ENCODE measurements around the gene HMGCS1. TPM values are rescaled to one million over a fixed set of nuclear protein-coding genes. Genes with fewer than 3 reads are reported as not detected.

The HMGCS1 gene
- total and polyA plus RNA-seq, 12 donors = 15.4 to 1,290 (median 39.4) TPM

DNA sequence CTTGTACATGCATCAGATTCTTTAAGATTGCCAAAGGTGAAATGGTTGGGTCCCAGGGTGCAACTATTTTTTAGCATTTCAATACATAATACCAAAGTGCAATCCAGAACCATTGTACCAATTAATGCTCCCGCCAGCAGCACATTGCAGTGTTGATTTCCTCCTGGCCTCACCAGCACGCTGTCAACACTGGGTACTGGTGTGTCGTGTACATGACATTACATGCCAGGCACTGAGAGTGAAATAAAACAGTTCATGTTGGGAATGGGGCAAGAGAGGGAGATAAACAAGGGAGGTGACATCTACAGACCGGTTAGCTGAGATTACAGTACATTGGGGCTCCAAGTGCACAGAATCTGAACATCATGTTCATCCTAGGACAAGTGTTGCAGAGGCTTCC lies 37.8 kb downstream of the HMGCS1 start:
- TF ChIP-seq, protein P1, sequence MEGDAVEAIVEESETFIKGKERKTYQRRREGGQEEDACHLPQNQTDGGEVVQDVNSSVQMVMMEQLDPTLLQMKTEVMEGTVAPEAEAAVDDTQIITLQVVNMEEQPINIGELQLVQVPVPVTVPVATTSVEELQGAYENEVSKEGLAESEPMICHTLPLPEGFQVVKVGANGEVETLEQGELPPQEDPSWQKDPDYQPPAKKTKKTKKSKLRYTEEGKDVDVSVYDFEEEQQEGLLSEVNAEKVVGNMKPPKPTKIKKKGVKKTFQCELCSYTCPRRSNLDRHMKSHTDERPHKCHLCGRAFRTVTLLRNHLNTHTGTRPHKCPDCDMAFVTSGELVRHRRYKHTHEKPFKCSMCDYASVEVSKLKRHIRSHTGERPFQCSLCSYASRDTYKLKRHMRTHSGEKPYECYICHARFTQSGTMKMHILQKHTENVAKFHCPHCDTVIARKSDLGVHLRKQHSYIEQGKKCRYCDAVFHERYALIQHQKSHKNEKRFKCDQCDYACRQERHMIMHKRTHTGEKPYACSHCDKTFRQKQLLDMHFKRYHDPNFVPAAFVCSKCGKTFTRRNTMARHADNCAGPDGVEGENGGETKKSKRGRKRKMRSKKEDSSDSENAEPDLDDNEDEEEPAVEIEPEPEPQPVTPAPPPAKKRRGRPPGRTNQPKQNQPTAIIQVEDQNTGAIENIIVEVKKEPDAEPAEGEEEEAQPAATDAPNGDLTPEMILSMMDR (IDR thresholded peaks at IDR 0.05) = no peak
- no peak for TF ChIP-seq POLR2A (IDR thresholded peaks at IDR 0.05)
- 89 to 96% (median 92%) methylated on average over 4 of the region's 4 CpGs for WGBS, 4 donors
- H3K4me3 ChIP-seq = no peak overlapping the region
- H3K27me3 ChIP-seq = no peaks in the 10 kb centered on the region
- intact Hi-C loops (cut with DNase I) = no loop called here
- H3K36me3 ChIP-seq (replicated peaks in 1 of 2) = no peaks in the 10 kb centered on the region
- H3K4me1 ChIP-seq (replicated peaks in 1 of 2) = no peaks in the 10 kb centered on the region
- no peak overlapping the region for H3K27ac ChIP-seq
- H3K9me3 ChIP-seq (replicated peaks in 1 of 3) = no peaks in the 10 kb centered on the region
- DNase-seq = no peak

DNA sequence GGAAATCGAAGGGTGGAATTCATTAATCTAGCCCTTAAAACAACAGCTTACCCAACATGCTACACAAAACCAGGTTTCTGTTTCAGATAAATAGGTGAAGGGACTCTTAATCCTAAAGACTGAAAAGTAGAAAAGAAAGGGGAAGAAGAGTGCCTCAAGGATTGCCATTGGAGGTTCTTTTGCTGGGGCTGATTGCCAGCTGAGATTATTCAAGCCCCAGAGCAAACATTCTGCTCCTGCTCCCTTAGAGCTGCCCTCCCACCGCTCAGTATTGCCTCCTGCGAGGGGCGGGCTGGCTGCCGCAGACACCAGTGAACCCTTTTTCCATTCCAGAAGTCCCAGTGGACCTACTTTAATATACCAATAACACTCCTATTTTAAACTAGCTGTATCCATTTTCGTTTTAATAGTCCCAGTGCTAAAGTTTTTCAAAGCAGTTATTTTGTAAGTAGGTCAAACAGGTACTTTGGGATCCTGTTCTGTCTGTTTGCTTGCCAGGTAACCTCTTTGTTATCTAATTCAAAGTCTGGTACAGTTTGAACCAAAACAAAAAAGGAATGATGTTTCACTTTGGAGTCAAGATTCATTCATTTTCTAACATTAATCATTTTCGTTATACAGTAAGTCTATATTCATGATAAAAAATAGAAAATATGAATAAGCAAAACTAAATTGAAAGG lies 38.6 kb downstream of the HMGCS1 start:
- Histone ChIP-seq H3K27ac (no peak overlapping the region), H3K36me3 (replicated peaks in 1 of 2) (no peaks in the 10 kb centered on the region), H3K9me3 (replicated peaks in 1 of 3) (no peaks in the 10 kb centered on the region), H3K4me1 (replicated peaks in 1 of 2) (no peaks in the 10 kb centered on the region), H3K27me3 (no peaks in the 10 kb centered on the region), H3K4me3 (no peak overlapping the region)
- no peak for DNase-seq
- TF ChIP-seq, protein P1 (IDR thresholded peaks at IDR 0.05) = no peak
- no peak for TF ChIP-seq POLR2A (IDR thresholded peaks at IDR 0.05)
- intact Hi-C loops (cut with DNase I) = no loop called here
- WGBS, 4 donors = 41 to 52% (median 47%) methylated on average over 7 of the region's 7 CpGs

DNA sequence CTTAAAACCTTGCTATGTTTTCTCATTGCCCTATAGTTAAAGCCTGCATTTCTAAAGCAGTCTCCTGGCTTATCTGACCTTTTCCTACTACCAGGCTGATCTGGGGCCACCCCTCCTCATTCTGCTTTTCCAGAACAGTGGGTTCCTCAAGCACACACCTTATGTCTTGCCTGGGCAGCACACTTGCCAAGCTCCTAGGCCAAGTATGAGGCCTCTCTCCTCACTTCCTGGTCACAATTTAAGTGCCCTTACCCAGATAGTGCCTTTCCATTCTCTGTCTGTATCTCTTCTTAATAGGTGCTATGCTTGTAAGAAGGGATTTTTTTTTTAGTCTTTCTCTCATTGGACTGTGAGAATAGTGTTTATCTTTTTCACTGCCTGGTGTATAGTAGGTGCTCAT lies 39.7 kb downstream of the HMGCS1 start:
- DNase-seq = no peak
- no peaks in the 10 kb centered on the region for H3K4me1 ChIP-seq (replicated peaks in 1 of 2)
- no peaks in the 10 kb centered on the region for H3K27me3 ChIP-seq
- intact Hi-C loops (cut with DNase I) = no loop called here
- TF ChIP-seq POLR2A (IDR thresholded peaks at IDR 0.05) = no peak
- TF ChIP-seq, protein P1 (IDR thresholded peaks at IDR 0.05) = no peak
- H3K4me3 ChIP-seq = no peak overlapping the region
- H3K27ac ChIP-seq = no peak overlapping the region
- no peaks in the 10 kb centered on the region for H3K36me3 ChIP-seq (replicated peaks in 1 of 2)
- H3K9me3 ChIP-seq (replicated peaks in 1 of 3) = no peaks in the 10 kb centered on the region

DNA sequence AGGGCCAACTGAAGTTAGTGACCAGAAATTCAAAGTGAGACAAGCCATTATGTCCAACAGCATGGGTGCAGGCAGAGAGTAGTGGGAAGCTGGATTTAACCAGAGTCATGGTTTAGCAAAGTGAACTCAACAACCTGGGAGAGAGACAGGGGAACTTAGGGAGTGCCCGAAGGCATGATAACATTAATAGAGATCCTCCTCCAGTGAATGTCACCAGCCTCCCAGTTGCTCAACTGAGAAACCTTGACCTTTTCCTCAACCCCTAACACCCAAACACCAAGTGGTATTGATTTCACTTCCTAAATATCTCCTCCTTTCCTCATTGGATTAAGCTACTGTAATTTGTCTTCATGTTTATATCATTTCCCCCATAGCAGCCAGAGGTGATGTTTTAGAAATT lies 42.6 kb downstream of the HMGCS1 start:
- intact Hi-C loops (cut with DNase I) = no loop called here
- Histone ChIP-seq H3K36me3 (replicated peaks in 1 of 2) (no peaks in the 10 kb centered on the region), H3K27me3 (no peaks in the 10 kb centered on the region), H3K27ac (no peak overlapping the region), H3K4me1 (replicated peaks in 1 of 2) (no peaks in the 10 kb centered on the region), H3K4me3 (no peak overlapping the region), H3K9me3 (replicated peaks in 1 of 3) (no peaks in the 10 kb centered on the region)
- no peak for TF ChIP-seq POLR2A (IDR thresholded peaks at IDR 0.05)
- TF ChIP-seq, protein P1 (IDR thresholded peaks at IDR 0.05) = no peak
- DNase-seq = no peak
- WGBS, 4 donors = 44 to 50% (median 46%) methylated on average over 1 of the region's 1 CpG

Data from adrenal gland (tissue), 12 donors.